ENCODE measurements around the gene MEN1.

The MEN1 gene

DNA sequence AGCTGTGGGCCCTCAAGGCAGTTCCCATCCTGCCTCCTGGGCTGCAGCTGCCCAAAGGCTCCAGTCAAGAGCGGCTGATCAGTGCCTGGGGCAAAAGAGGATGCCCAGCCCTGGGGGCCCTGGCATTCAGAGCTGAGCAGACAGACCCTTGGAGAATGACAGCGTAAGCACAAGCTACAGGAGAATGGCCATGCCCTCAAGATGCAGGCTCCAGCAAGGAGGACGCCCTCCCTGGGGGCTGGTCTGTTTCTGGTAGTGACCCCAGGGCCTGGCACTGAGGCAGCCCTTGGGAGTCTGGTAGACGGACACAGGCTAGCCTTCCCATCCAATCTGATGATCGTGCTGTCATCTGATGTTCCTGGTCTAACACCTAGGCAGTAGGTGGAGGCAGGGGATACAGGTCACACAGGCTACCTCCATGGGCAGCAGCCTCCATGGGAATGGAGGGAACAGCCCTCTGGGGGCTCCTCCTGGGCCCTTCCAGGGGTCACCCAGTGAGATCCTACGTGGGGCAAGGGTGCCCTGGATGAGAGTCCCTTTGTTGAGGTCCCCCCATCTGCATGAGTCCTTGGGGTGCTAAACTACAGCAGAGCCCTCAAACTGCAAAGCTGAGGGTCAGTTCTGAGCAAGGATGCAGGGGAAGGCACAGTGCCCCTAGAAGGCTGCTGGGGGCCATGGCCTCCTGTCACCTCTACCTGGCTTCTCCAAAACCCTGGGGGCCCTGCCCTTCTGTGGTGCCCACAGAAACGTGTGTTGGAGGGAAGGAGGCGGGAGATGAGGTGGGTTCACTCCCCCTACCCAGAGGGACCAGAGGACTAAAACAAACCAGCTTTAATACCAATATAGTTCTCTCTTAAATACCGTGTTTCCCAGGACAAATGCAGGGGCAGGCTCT, 21.8 kb downstream of the MEN1 start:
- no peak overlapping the region for H3K4me3 ChIP-seq (ENCODE audit: control insufficient read depth, low read depth, low read length)
- TF ChIP-seq, protein P1, sequence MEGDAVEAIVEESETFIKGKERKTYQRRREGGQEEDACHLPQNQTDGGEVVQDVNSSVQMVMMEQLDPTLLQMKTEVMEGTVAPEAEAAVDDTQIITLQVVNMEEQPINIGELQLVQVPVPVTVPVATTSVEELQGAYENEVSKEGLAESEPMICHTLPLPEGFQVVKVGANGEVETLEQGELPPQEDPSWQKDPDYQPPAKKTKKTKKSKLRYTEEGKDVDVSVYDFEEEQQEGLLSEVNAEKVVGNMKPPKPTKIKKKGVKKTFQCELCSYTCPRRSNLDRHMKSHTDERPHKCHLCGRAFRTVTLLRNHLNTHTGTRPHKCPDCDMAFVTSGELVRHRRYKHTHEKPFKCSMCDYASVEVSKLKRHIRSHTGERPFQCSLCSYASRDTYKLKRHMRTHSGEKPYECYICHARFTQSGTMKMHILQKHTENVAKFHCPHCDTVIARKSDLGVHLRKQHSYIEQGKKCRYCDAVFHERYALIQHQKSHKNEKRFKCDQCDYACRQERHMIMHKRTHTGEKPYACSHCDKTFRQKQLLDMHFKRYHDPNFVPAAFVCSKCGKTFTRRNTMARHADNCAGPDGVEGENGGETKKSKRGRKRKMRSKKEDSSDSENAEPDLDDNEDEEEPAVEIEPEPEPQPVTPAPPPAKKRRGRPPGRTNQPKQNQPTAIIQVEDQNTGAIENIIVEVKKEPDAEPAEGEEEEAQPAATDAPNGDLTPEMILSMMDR (conservative IDR thresholded peaks at IDR 0.05; ENCODE audit: control insufficient read depth, insufficient read depth, low read depth, low read length), result no peak
- no peak for DNase-seq (ENCODE audit: low read depth)

DNA sequence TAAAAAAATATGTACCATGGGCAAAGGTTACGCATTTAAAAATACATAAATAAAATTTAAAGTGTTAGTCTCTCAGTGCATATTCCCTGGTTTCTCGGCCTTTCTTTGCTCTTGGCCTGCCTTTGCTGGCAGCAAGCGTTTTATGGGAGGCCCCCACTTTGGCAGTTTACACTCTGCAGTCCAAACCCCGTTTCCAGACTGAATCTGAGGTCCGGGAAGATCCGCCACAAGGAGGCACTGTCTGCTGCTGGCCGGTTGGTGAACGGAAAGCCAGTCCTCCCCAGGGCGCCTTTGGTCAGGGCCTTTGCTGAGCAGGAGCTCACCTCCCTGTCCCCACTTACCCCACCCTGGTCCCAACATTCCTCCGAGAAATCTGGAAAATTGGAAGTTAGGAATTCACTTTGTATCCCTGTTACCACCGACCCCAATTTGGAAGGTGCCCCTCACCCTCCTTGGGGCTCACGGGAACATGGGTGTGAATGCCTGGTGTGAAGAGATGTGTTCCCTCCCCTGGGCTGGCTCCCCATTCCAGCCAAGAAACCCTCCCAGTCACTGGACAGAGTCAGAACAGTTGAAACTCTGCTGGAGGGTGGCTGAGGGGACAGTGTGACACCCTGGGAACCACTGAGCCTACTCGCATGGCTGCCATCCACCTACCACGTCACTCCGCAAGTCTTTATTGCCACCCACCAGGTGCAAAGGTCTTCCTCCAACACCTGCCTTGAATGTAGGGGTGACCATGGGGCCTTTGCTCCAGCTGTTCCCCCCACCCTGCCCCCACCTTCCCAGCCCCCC, 22.6 kb downstream of the MEN1 start:
- DNase-seq (ENCODE audit: low read depth), result peak; percentile 56
- TF ChIP-seq, protein P1 (conservative IDR thresholded peaks at IDR 0.05; ENCODE audit: control insufficient read depth, insufficient read depth, low read depth, low read length), result peak; percentile 84
- no peak overlapping the region for H3K4me3 ChIP-seq (ENCODE audit: control insufficient read depth, low read depth, low read length)

DNA sequence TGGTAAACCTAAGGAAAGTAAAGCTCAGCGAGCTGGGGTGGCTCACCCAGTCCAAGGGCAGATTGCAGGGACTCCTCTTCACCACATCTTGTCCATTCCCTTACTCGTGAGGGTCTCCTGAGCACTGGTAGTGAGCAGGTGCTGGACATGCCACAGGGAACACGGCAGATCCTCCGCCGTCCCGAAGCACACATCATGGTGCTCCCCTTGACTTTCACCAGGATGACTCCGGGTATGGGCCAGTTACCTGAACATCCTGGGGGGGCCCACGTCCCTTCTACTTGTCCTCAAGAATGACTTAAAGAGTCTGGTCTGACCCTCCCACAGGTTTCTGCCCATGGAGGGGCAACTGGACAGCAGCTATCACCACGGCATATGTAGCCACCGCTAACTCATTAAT, 24.0 kb downstream of the MEN1 start:
- DNase-seq (ENCODE audit: low read depth), result no peak
- TF ChIP-seq, protein P1 (conservative IDR thresholded peaks at IDR 0.05; ENCODE audit: control insufficient read depth, insufficient read depth, low read depth, low read length), result no peak

DNA sequence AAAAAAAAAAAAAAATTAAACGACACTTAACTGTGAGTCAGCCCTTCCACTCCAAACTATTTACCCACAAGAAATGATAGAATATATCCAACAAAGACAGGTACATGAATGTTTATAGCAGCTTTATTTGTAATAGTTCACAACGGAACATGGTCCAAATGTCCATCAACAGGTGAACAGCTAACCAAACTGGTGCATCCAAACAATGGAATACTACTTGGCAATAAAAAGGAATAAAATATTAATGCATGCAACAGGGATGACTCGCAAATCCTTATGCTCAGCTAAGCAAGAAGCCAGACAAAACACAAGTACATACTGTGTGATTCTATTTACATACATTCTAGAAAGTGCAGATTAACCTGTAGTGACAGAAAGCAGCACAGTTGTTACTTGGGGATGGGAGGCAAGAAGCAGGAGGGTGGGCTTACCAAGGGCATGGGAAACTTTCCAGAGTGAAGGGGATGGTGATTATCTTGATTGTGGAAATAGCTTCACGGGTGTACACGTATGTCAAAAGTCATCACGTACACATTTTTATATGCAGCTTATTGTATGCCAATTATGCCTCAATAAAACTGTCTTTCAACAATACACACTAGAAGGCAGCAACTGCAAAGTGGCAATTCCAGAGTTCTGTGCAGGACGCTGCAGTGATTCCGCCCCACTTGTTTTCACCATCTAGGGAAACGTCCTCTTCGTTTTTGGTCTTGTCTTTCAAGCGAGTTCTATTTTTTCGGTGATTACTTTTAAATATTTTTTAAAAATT, 25.4 kb downstream of the MEN1 start:
- TF ChIP-seq, protein P1 (conservative IDR thresholded peaks at IDR 0.05; ENCODE audit: control insufficient read depth, insufficient read depth, low read depth, low read length), result no peak
- no peak overlapping the region for H3K4me3 ChIP-seq (ENCODE audit: control insufficient read depth, low read depth, low read length)
- no peak for DNase-seq (ENCODE audit: low read depth)

More for the DNA sequence above, 24.0 kb downstream of the MEN1 start:
- H3K4me3 ChIP-seq (ENCODE audit: control insufficient read depth, low read depth, low read length), result no peak overlapping the region

DNA sequence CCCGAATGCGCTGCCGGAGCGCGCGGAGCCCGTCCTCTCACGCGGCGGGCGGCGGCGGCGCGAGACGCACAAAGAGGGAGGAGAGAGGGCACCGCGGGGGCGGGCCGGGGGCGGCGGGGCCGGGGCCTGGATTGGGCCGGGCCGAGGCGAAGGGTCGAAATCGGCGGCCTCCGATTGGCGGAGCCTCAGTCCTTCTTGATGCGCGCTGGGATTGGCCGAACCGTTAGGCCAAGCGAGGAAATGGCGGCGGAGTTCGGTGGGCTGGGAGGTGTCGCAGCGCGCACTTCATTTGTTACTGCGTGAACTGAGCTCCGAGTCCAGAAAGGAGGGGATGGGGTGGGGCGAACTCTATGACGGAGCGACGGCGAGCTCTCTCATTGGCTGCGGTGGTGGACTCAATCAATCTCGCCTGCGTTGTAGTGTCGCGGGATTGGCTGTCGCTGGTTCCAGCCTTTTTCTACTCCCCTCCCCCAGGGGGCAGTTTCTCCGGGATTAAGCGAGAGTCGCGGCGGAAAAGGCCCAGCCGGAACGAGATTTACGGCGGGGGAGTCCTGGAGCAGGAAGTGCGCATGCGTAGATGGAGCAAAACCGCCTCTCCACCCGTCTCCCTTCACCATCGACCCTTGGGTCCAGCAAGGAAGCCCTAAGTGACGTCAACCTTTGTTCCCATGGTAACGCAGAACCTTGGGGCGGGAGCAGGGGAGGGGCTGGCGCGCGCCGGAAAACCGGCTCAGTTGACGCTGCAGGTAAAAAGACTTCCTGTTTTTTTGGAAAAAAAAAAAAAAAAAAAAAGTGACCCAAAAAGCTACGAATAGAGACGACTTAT, 31.7 kb downstream of the MEN1 start, which contains the start of gene SF1:
Gene SF1, minus strand, starts transcription at position 70 of the 826 bp plus-strand sequence. CDS start 150 bp downstream, outside the sequence.
- peak; percentile 100 for DNase-seq (ENCODE audit: low read depth)
- TF ChIP-seq, protein P1 (conservative IDR thresholded peaks at IDR 0.05; ENCODE audit: control insufficient read depth, insufficient read depth, low read depth, low read length), result no peak
- H3K4me3 ChIP-seq (ENCODE audit: control insufficient read depth, low read depth, low read length), result peak within 1 kb of the TSS; percentile 93

DNA sequence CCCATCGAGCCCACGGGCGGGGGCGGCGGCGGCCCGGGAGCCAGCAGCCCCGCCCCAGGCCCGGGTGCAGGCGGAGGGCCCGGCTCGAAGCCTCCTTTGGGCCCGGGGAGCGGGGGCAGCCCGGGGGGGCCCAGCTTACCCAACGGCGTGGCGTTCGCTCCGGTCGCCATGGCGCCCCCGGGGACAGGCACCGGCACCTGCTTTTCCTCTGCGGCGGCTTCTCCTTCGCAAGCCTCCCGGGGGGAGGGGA, 32.2 kb downstream of the MEN1 start:
- H3K4me3 ChIP-seq (ENCODE audit: control insufficient read depth, low read depth, low read length), result peak overlapping the region; percentile 63
- TF ChIP-seq, protein P1 (conservative IDR thresholded peaks at IDR 0.05; ENCODE audit: control insufficient read depth, insufficient read depth, low read depth, low read length), result no peak
- DNase-seq (ENCODE audit: low read depth), result no peak
